Body of pancreas (tissue), 4 donors: Measurements from ENCODE around the gene SALL3. TPM values are rescaled to one million over a fixed set of nuclear protein-coding genes. Genes with fewer than 3 reads are reported as not detected.

Source experiments
- ATAC-seq: fragments of 150-250 bp; one replicate; pipeline ENCODE4 v1.9.1; 2016
- DNase-seq, 4 donors: peaks; one replicate each; pipeline ENCODE4 v3.0.0-alpha.2; 2019
- H3K27ac ChIP-seq, 4 donors: fragments of 200-600 bp; sonication (generic); 1 replicate in 3 of 4; 2 replicates in 1 of 4; pipeline versions ENCODE4 v1.5.1 to v1.6.1; 2016 to 2019; ENCODE audit warnings: mild to moderate bottlenecking in 1 of 4, mixed read lengths in 1 of 4, moderate library complexity in 1 of 4
- H3K27me3 ChIP-seq, 2 donors: fragments of 200-600 bp; sonication (generic); one replicate each; pipeline ENCODE4 v1.6.0; 2016; ENCODE audit warnings: mild to moderate bottlenecking in 1 of 2
- H3K36me3 ChIP-seq, 2 donors: fragments of 200-600 bp; sonication (generic); replicated peaks in 1 of 2; 2 replicates each; pipeline ENCODE4 v1.5.1; 2016; ENCODE audit warnings: low read depth in 2 of 2; ENCODE audit not compliant: insufficient read depth in 1 of 2
- H3K4me1 ChIP-seq: fragments of 200-600 bp; sonication (generic); one replicate; pipeline ENCODE4 v1.6.0; 2016
- H3K4me3 ChIP-seq, 2 donors: fragments of 200-600 bp; sonication (generic); 1 replicate in 1 of 2; 2 replicates in 1 of 2; pipeline ENCODE4 v1.5.1; 2016 to 2019
- H3K9me3 ChIP-seq, 3 donors: fragments of 200-600 bp; sonication (generic); 1 replicate in 2 of 3; 2 replicates in 1 of 3; pipeline ENCODE4 v1.5.1; 2016
- CTCF ChIP-seq, 7 experiments: fragments of 450-650 bp in 4 of 7; fragments of 200-600 bp in 3 of 7; sonication (generic) in 3 of 7; IDR thresholded peaks; one replicate each; pipeline ENCODE4 v1.5.1; 2016 to 2019; ENCODE audit warnings: antibody characterized with exemption in 7 of 7
- POLR2A ChIP-seq, 3 donors: fragments of 450-650 bp; IDR thresholded peaks; one replicate each; pipeline ENCODE4 v1.6.1; 2016; ENCODE audit warnings: antibody characterized with exemption in 3 of 3, mild to moderate bottlenecking in 2 of 3
- WGBS, 2 donors: methylation state at CpG; one replicate each; pipeline ENCODE4 v1.1.5; 2017; 5-methylcytosine and 5-hydroxymethylcytosine counted together
- intact Hi-C: fragments of 100-400 bp; cut with DNase I; formaldehyde crosslinking; loops from one replicate; pipeline ENCODE4 v1.15.1; 2023
- total RNA-seq, 2 donors: library from RNA; depleted of rRNA; stranded (reverse); fragments of >200 nt; gene quantifications; one replicate each; pipeline ENCODE4 v1.1.0, GENCODE V29; 2016

The SALL3 gene
- total RNA-seq, 2 donors from 2014 or later, result not detected

GRCh38 chr18:79026491-79026890, 46.9 kb downstream of the SALL3 start:
- intact Hi-C loops, result no loop called here
- no peak for DNase-seq
- Histone ChIP-seq H3K27me3 (no peaks in the 10 kb centered on the region), H3K4me1 (no peaks in the 10 kb centered on the region), H3K9me3 (peaks cover 0 to 5% (median 0%) of the 10 kb centered on the region in 3 donors), H3K36me3 (no peaks in the 10 kb centered on the region), H3K27ac (no peak overlapping the region), H3K4me3 (no peak overlapping the region)
- TF ChIP-seq CTCF (IDR thresholded peaks at IDR 0.05), result no peak
- TF ChIP-seq POLR2A (IDR thresholded peaks at IDR 0.05), result no peak
- 26 to 76% methylated on average over 3 to 5 of the region's 5 CpGs for WGBS, 2 donors
- no peak for ATAC-seq

GRCh38 chr18:79030680-79031079, 51.1 kb downstream of the SALL3 start:
- TF ChIP-seq POLR2A (IDR thresholded peaks at IDR 0.05) (no peak), CTCF (IDR thresholded peaks at IDR 0.05) (no peak)
- no peak for DNase-seq
- no peak overlapping the region for H3K4me3 ChIP-seq
- H3K4me1 ChIP-seq, result no peaks in the 10 kb centered on the region
- no peak for ATAC-seq
- H3K9me3 ChIP-seq, result no peaks in the 10 kb centered on the region
- no peaks in the 10 kb centered on the region for H3K27me3 ChIP-seq
- intact Hi-C loops, result no loop called here
- WGBS, 2 donors, result 70 to 72% methylated on average over 6 to 9 of the region's 9 CpGs
- H3K36me3 ChIP-seq, result no peaks in the 10 kb centered on the region
- no peak overlapping the region for H3K27ac ChIP-seq

- TF ChIP-seq CTCF (IDR thresholded peaks at IDR 0.05) (no peak), POLR2A (IDR thresholded peaks at IDR 0.05) (no peak)
- DNase-seq (no peak), ATAC-seq (no peak)
- Histone ChIP-seq H3K9me3 (no peaks in the 10 kb centered on the region), H3K36me3 (no peaks in the 10 kb centered on the region), H3K4me1 (no peaks in the 10 kb centered on the region), H3K4me3 (no peak overlapping the region), H3K27me3 (no peaks in the 10 kb centered on the region), H3K27ac (no peak overlapping the region)
- 62 to 64% methylated on average over 5 of the region's 5 CpGs for WGBS, 2 donors
- intact Hi-C loops, result no loop called here
These were observed 62.7 kb downstream of the SALL3 start for GRCh38 chr18:79042276-79042675.

- no peak overlapping the region for H3K4me3 ChIP-seq
- no peak overlapping the region for H3K27ac ChIP-seq
- WGBS, 2 donors, result 93 to 97% methylated on average over 3 of the region's 5 CpGs
These were observed 63.7 kb downstream of the SALL3 start for GRCh38 chr18:79043288-79043687.

More at GRCh38 chr18:79043288-79043687, 63.7 kb downstream of the SALL3 start:
- DNase-seq (no peak), ATAC-seq (no peak)
- intact Hi-C loops, result no loop called here
- H3K36me3 ChIP-seq, result no peaks in the 10 kb centered on the region
- no peaks in the 10 kb centered on the region for H3K4me1 ChIP-seq
- H3K9me3 ChIP-seq, result no peaks in the 10 kb centered on the region
- no peak for TF ChIP-seq POLR2A (IDR thresholded peaks at IDR 0.05)
- TF ChIP-seq CTCF (IDR thresholded peaks at IDR 0.05), result no peak
- H3K27me3 ChIP-seq, result no peaks in the 10 kb centered on the region
